ENCODE results near the gene NDC80. TPM values are rescaled to one million over a fixed set of nuclear protein-coding genes. Genes with fewer than 3 reads are reported as not detected.
A peak's percentile ranks its signal among the peaks of the same experiment; 100 is the strongest.

NDC80 gene
- total RNA-seq, 4 donors from 2014 or later: 0.31 to 0.77 (median 0.54) TPM; not detected in 1

GRCh38 chr18:2642771-2643170, 71.4 kb downstream of the NDC80 start:
- no peak for TF ChIP-seq EP300 (IDR thresholded peaks at IDR 0.05)
- TF ChIP-seq POLR2AphosphoS5 (IDR thresholded peaks at IDR 0.05): no peak
- TF ChIP-seq POLR2A (IDR thresholded peaks at IDR 0.05): no peak
- TF ChIP-seq CTCF (IDR thresholded peaks at IDR 0.05): no peak
- WGBS, 2 donors (ENCODE audit: low coverage in 1 of 2): 67 to 100% methylated on average over 1 of the region's 1 CpG
- Histone ChIP-seq H3K27ac (no peak overlapping the region), H3K9me3 (no peaks in the 10 kb centered on the region), H3K36me3 (no peaks in the 10 kb centered on the region), H3K4me1 (no peaks in the 10 kb centered on the region), H3K4me3 (no peak overlapping the region), H3K27me3 (peaks cover 8% of the 10 kb centered on the region)
- no peak for ATAC-seq

GRCh38 chr18:2644535-2644934, 73.2 kb downstream of the NDC80 start:
- Histone ChIP-seq H3K9me3 (no peaks in the 10 kb centered on the region), H3K27ac (no peak overlapping the region), H3K36me3 (no peaks in the 10 kb centered on the region), H3K4me1 (no peaks in the 10 kb centered on the region), H3K27me3 (peaks cover 8% of the 10 kb centered on the region), H3K4me3 (no peak overlapping the region)
- TF ChIP-seq EP300 (IDR thresholded peaks at IDR 0.05) (no peak), CTCF (IDR thresholded peaks at IDR 0.05) (no peak)
- WGBS, 2 donors (ENCODE audit: low coverage in 1 of 2): 100% methylated on average over 1 of the region's 1 CpG
- no peak for ATAC-seq

GRCh38 chr18:2651981-2652380, 80.6 kb downstream of the NDC80 start:
- no peaks in the 10 kb centered on the region for H3K36me3 ChIP-seq
- no peaks in the 10 kb centered on the region for H3K27me3 ChIP-seq
- H3K4me3 ChIP-seq: no peak overlapping the region
- peaks cover 0 to 9% (median 0%) of the 10 kb centered on the region in 3 donors for H3K4me1 ChIP-seq
- H3K27ac ChIP-seq: no peak overlapping the region
- TF ChIP-seq POLR2AphosphoS5 (IDR thresholded peaks at IDR 0.05): no peak
- TF ChIP-seq EP300 (IDR thresholded peaks at IDR 0.05): no peak
- TF ChIP-seq POLR2A (IDR thresholded peaks at IDR 0.05): no peak
- TF ChIP-seq CTCF (IDR thresholded peaks at IDR 0.05): no peak
- no peak for ATAC-seq
- 90 to 100% methylated on average over 1 of the region's 1 CpG for WGBS, 2 donors (ENCODE audit: low coverage in 1 of 2)
- H3K9me3 ChIP-seq: no peaks in the 10 kb centered on the region

- Histone ChIP-seq H3K36me3 (no peaks in the 10 kb centered on the region), H3K9me3 (no peaks in the 10 kb centered on the region), H3K4me3 (no peak overlapping the region), H3K27me3 (no peaks in the 10 kb centered on the region), H3K27ac (no peak overlapping the region), H3K4me1 (peaks cover 0 to 24% (median 2%) of the 10 kb centered on the region in 3 donors)
- no peak for ATAC-seq
- 84% methylated on average over 4 of the region's 4 CpGs for WGBS, 2 donors (ENCODE audit: low coverage in 1 of 2)
- TF ChIP-seq EP300 (IDR thresholded peaks at IDR 0.05) (no peak), POLR2A (IDR thresholded peaks at IDR 0.05) (no peak), POLR2AphosphoS5 (IDR thresholded peaks at IDR 0.05) (no peak), CTCF (IDR thresholded peaks at IDR 0.05) (no peak)
Observed at GRCh38 chr18:2653467-2653866, 82.1 kb downstream of the NDC80 start.

- TF ChIP-seq CTCF (IDR thresholded peaks at IDR 0.05): no peak
- peaks cover 0 to 33% (median 4%) of the 10 kb centered on the region in 3 donors for H3K4me1 ChIP-seq
- peak overlapping the region; percentile 86 to 100 (median 98) for H3K27ac ChIP-seq
- peak overlapping the region; percentile 73 to 89 for H3K4me3 ChIP-seq
- H3K9me3 ChIP-seq: no peaks in the 10 kb centered on the region
- no peak for ATAC-seq
- no peaks in the 10 kb centered on the region for H3K36me3 ChIP-seq
- H3K27me3 ChIP-seq: no peaks in the 10 kb centered on the region
- WGBS, 2 donors (ENCODE audit: low coverage in 1 of 2): 43 to 56% methylated on average over 13 of the region's 13 CpGs
Observed at GRCh38 chr18:2654169-2654927, 83.0 kb downstream of the NDC80 start.
